Activated T-cell treated with anti-CD3 and anti-CD28 coated beads, Interleukin-2, amount 50 U/mL, for 4 hours (primary cell): ENCODE measurements around the gene TRIP11. TPM values are rescaled to one million over a fixed set of nuclear protein-coding genes. Genes with fewer than 3 reads are reported as not detected.

Experiments used
- ATAC-seq, 2 donors: fragments of 200-7000 bp; cut with Tn5 transposase; one replicate each; pipeline ENCODE4 v1.10.0; 2021
- DNase-seq: peaks from one replicate; pipeline ENCODE4 v3.0.0-alpha.2; 2020
- H3K27me3 Mint-ChIP-seq: one replicate; pipeline ENCODE4 v1.8.0; 2021; ENCODE audit warnings: low read depth, mixed read lengths
- H3K36me3 Mint-ChIP-seq: one replicate; pipeline ENCODE4 v1.8.0; 2022; ENCODE audit warnings: mixed read lengths; ENCODE audit not compliant: insufficient read depth
- H3K4me1 Mint-ChIP-seq: one replicate; pipeline ENCODE4 v1.8.0; 2021; ENCODE audit warnings: low read depth, mixed read lengths
- H3K4me3 Mint-ChIP-seq: one replicate; pipeline ENCODE4 v1.8.0; 2021; ENCODE audit warnings: mild to moderate bottlenecking, moderate library complexity, mixed read lengths
- H3K9me3 Mint-ChIP-seq: one replicate; pipeline ENCODE4 v1.8.0; 2021; ENCODE audit warnings: mixed read lengths
- total RNA-seq, 3 donors: library from RNA; stranded (reverse); gene quantifications; one replicate each; pipeline ENCODE4 v1.2.1, GENCODE V29; 2021

Gene TRIP11
- total RNA-seq, 3 donors from 2014 or later, result 38.5 to 40.3 (median 38.9) TPM

DNA sequence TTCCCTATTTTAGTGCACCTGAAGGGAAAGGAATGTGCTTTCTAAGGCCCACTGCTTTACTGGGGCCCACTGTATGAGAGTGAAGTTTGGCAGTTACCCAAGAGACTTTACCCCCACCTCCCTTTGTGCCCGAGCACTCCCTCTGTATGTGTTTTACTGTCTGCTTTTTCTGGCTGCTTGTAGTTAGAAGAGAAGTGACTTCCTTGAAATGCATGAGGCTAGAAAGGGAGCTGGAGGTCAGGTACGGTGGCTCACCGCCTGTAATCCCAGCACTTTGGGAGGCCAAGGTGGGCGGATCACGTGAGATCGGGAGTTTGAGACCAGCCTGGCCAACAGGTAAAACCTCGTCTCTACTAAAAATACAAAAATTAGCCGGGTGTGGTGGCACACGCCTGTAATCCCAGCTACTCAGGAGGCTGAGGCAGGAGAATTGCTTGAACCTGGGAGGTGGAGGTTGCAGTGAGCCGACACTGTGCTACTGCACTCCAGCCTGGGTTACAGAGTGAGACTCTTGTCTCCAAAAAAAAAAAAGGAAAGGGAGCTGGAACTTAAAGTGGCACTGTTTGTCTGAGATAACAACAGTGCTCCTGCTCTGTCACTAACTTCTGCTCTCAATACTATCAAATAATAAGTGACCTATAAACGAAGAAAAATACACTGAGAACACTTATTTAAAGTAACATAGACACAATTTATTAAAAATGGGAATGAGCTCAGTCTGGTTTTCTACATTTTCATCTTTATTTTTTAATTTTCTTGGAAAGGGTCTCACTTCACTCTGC, 5.8 kb downstream of the TRIP11 start:
- Mint-ChIP-seq H3K4me1 (peaks cover 43% of the 10 kb centered on the region), H3K4me3 (no peak overlapping the region), H3K36me3 (peaks cover 7% of the 10 kb centered on the region), H3K9me3 (no peaks in the 10 kb centered on the region), H3K27me3 (no peaks in the 10 kb centered on the region)
- no peak for DNase-seq
- no peak for ATAC-seq

DNA sequence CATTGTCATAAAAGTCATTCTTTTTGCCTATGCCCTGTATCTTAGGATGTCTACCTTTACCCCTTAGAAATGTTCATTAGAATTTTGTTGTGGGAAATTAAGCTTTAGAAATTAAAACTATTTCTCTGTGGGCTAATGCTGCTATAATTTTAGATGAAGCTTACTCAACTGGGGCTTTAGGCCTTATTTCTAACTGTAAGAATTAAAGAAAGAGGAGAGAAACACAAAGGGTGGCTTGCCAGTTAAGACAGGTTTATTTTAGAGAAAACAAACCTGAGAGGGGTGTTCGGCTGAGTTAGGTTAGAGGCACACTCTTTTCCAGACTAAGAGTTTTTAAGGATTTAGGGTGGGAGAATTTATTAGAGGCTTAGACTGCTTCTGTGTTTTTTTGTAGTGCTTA, 6.4 kb downstream of the TRIP11 start:
- ATAC-seq (no peak), DNase-seq (no peak)
- H3K27me3 Mint-ChIP-seq, result no peaks in the 10 kb centered on the region
- peaks cover 8% of the 10 kb centered on the region for H3K36me3 Mint-ChIP-seq
- peaks cover 39% of the 10 kb centered on the region for H3K4me1 Mint-ChIP-seq
- no peak overlapping the region for H3K4me3 Mint-ChIP-seq
- no peaks in the 10 kb centered on the region for H3K9me3 Mint-ChIP-seq

DNA sequence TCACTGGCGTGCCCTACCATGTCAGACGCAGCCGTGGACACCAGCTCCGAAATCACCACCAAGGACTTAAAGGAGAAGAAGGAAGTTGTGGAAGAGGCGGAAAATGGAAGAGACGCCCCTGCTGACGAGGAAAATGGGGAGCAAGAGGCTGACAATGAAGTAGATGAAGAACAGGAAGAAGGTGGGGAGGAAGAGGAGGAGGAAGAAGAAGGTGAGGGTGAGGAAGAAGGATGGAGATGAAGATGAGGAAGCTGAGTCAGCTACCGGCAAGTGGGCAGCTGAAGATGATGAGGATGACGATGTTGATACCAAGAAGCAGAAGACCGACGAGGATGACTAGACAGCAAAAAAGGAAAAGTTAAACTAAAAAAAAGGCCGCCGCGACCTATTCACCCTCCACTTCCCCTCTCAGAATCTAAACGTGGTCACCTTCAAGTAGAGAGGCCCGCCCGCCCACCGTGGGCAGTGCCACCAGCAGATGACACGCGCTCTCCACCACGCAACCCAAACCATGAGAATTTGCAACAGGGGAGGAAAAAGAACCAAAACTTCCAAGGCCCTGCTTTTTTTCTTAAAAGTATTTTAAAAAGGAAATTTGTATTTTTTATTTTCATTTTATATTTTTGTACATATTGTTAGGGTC, 13.2 kb downstream of the TRIP11 start:
- DNase-seq, result no peak
- ATAC-seq, result no peak
- peaks cover 11% of the 10 kb centered on the region for H3K4me1 Mint-ChIP-seq
- no peak overlapping the region for H3K4me3 Mint-ChIP-seq
- H3K27me3 Mint-ChIP-seq, result no peaks in the 10 kb centered on the region
- H3K36me3 Mint-ChIP-seq, result peaks cover 19% of the 10 kb centered on the region
- H3K9me3 Mint-ChIP-seq, result no peaks in the 10 kb centered on the region

DNA sequence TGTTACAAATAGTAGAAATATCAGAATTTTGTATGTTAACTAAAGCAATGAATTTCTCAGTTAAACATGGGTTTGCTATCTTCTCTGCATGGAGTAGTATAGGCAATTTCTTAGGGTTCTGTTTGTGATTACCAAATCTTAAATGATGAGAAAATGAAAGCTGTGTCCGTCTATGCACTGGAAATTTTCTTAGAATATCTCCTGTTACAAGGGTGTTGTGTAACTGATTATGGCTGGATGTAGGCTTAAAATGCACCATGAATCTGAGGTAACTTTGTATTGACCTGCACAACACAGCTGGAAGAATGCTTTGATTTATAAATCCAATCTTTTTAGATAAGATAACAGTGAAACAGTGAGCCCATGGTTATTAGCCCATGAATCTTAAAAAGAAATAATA, 17.8 kb downstream of the TRIP11 start:
- no peaks in the 10 kb centered on the region for H3K27me3 Mint-ChIP-seq
- H3K9me3 Mint-ChIP-seq, result no peaks in the 10 kb centered on the region
- no peak overlapping the region for H3K4me3 Mint-ChIP-seq
- peaks cover 11% of the 10 kb centered on the region for H3K36me3 Mint-ChIP-seq
- H3K4me1 Mint-ChIP-seq, result peaks cover 9% of the 10 kb centered on the region
- no peak for DNase-seq
- ATAC-seq, result no peak

DNA sequence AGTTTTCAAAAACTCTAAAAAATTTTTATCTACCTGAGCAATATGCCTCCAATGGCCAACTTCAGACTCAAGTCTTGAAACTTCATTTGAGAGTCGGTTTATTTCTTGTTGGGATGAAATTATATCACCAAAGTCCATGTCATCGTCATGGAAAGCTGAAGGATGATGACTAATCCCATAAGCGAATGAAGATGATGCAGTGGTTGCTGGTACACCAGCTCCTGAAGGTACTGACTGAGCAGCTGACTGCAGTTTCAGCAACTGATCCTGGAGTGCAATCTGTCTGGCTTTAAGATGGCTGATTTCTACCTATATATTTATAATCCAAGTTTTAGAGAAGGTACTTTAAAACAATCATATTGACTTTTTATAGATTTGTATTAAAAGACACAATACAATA, 18.3 kb downstream of the TRIP11 start:
- peaks cover 10% of the 10 kb centered on the region for H3K36me3 Mint-ChIP-seq
- ATAC-seq, result no peak
- peaks cover 7% of the 10 kb centered on the region for H3K4me1 Mint-ChIP-seq
- H3K9me3 Mint-ChIP-seq, result no peaks in the 10 kb centered on the region
- no peaks in the 10 kb centered on the region for H3K27me3 Mint-ChIP-seq
- H3K4me3 Mint-ChIP-seq, result no peak overlapping the region
- no peak for DNase-seq

DNA sequence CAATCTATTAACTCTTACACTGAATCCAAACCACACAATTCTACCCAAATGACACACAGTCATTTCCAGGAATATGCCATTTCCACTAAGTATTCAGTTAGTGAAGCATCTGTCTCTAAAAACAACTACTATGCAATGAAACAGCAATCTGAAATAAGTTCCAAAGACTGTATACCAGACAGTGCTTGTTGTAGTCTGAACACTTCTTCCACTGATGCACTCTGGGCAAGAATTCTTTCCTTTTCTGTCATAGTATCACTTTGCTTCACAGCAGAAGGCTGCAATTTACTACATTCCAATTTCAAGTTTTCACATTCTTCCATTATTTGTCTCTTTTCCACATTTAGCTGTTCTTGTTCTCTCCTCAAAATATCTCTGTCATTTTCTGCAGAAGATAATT, 25.8 kb downstream of the TRIP11 start:
- H3K4me1 Mint-ChIP-seq, result peaks cover 9% of the 10 kb centered on the region
- H3K36me3 Mint-ChIP-seq, result peaks cover 35% of the 10 kb centered on the region
- no peaks in the 10 kb centered on the region for H3K27me3 Mint-ChIP-seq

DNA sequence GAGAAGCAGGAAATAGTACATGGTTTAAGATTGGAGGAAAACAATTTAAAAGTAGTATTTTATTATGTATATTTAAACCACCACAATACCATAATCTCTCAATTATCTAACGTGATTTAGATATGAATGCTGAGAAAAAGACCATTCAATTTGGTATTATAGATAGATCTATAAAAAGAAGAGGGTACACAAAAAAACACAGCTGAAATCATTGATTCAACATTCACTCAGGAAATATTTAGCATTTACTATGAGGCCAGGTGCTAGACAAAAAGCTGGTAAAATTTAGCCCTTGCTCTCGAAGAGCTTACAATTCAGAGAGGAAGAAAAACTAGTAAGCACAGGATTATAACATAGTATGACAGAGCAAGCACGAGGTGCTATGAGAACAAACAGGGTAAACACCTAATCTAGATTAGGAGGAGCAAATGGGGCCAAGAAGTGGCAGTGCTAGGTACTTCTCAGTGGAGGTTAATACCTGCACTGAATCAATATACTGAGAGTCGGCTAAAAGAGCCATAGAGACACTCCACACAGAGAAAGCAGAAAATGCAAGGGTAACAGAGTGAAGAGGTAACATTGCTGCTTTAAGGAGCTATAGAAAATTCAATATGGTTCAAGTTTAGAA, 27.6 kb downstream of the TRIP11 start:
- DNase-seq (no peak), ATAC-seq (no peak)
- Mint-ChIP-seq H3K9me3 (no peaks in the 10 kb centered on the region), H3K4me1 (peaks cover 9% of the 10 kb centered on the region), H3K4me3 (no peak overlapping the region), H3K27me3 (no peaks in the 10 kb centered on the region), H3K36me3 (peaks cover 46% of the 10 kb centered on the region)

More for the DNA sequence above, 25.8 kb downstream of the TRIP11 start:
- no peaks in the 10 kb centered on the region for H3K9me3 Mint-ChIP-seq
- ATAC-seq (peak in 1 of 2 donors; percentile 48), DNase-seq (no peak)
- H3K4me3 Mint-ChIP-seq, result no peak overlapping the region

DNA sequence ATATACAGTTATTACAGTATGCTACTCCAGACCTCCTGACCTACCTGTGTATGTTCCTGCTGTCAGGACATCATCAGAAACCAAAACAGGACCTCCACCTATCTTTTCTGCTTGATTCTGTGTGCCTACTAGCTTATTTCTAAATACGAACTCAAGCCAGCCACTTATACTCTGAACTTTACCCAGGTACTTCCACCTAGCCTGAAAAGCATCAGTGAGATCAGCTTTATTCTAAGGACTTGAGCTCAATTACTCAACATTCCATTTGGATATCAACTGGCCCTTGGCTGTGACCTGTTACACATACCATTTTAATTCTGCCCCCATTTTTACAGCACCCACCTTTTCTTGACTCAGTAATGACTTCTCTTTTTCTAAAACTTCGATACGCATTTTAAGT, 29.2 kb downstream of the TRIP11 start:
- DNase-seq (no peak), ATAC-seq (no peak)
- H3K27me3 Mint-ChIP-seq, result no peaks in the 10 kb centered on the region
- H3K4me1 Mint-ChIP-seq, result peaks cover 14% of the 10 kb centered on the region
- H3K9me3 Mint-ChIP-seq, result no peaks in the 10 kb centered on the region
- H3K4me3 Mint-ChIP-seq, result no peak overlapping the region
- peaks cover 45% of the 10 kb centered on the region for H3K36me3 Mint-ChIP-seq

DNA sequence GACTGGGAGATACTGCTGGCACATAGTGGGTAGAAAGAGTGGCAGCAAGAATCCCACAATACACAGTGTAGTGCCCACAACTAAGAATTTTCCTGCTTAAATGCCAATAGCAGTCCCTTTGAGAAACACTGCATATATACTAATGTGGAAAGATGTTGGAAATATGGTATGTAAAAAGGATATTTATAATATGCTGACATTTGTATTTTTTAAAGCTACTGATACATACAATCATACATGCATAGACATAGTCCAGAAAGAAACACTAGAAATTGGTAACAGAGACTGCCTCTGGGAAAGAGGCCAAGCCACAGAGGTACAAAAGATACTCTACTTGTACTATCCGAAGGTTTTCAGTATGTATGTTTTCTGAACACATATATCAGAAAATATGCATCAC, 30.3 kb downstream of the TRIP11 start:
- peaks cover 54% of the 10 kb centered on the region for H3K36me3 Mint-ChIP-seq
- H3K27me3 Mint-ChIP-seq, result no peaks in the 10 kb centered on the region
- DNase-seq (no peak), ATAC-seq (no peak)
- peaks cover 24% of the 10 kb centered on the region for H3K4me1 Mint-ChIP-seq
- no peak overlapping the region for H3K4me3 Mint-ChIP-seq
- H3K9me3 Mint-ChIP-seq, result no peaks in the 10 kb centered on the region

DNA sequence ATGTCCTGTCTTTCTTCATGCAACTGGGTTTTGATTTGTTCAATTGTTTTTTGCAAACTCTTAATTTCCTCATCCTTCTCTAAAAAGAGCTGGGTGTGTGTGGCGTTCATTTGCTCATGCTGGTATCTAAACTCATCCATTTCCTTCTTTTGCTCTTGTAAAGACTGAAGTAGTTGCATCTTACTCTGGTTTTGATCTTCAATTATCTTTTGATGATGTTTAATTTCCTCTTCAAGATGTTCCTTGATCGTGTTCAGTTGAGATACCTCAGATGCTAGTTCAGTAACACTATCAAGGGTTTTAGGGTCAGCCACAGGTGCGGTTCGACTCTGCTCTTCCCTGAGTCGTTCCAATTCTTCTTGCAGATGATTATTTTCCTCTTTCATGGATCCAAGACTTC, 34.8 kb downstream of the TRIP11 start:
- peak overlapping the region; percentile 13 for H3K4me3 Mint-ChIP-seq

DNA sequence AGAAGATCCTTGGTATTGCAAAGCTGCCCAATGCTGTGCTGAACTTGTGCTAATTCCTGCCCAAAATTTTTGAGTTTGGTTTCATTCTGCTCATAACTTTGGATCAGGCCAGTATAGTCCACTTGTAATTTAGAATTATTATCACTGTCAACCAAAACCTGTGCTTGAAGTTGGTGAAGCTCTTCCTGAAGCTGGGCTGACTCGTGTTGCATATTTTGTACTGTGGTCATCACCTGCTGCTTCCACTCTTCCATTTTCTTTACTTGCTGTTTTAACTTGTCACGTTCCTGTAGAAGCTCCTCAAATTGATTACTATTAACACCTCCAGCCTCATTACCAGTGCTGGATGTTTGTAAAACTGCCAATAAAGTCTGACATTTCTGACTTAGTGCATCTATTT, 35.8 kb downstream of the TRIP11 start:
- Mint-ChIP-seq H3K4me1 (peaks cover 49% of the 10 kb centered on the region), H3K4me3 (no peak overlapping the region), H3K27me3 (no peaks in the 10 kb centered on the region), H3K9me3 (no peaks in the 10 kb centered on the region), H3K36me3 (peaks cover 36% of the 10 kb centered on the region)
- ATAC-seq, result no peak
- no peak for DNase-seq

More for the DNA sequence above, 34.8 kb downstream of the TRIP11 start:
- ATAC-seq, result no peak
- no peaks in the 10 kb centered on the region for H3K9me3 Mint-ChIP-seq
- no peaks in the 10 kb centered on the region for H3K27me3 Mint-ChIP-seq
- H3K36me3 Mint-ChIP-seq, result peaks cover 39% of the 10 kb centered on the region
- no peak for DNase-seq
- peaks cover 40% of the 10 kb centered on the region for H3K4me1 Mint-ChIP-seq

DNA sequence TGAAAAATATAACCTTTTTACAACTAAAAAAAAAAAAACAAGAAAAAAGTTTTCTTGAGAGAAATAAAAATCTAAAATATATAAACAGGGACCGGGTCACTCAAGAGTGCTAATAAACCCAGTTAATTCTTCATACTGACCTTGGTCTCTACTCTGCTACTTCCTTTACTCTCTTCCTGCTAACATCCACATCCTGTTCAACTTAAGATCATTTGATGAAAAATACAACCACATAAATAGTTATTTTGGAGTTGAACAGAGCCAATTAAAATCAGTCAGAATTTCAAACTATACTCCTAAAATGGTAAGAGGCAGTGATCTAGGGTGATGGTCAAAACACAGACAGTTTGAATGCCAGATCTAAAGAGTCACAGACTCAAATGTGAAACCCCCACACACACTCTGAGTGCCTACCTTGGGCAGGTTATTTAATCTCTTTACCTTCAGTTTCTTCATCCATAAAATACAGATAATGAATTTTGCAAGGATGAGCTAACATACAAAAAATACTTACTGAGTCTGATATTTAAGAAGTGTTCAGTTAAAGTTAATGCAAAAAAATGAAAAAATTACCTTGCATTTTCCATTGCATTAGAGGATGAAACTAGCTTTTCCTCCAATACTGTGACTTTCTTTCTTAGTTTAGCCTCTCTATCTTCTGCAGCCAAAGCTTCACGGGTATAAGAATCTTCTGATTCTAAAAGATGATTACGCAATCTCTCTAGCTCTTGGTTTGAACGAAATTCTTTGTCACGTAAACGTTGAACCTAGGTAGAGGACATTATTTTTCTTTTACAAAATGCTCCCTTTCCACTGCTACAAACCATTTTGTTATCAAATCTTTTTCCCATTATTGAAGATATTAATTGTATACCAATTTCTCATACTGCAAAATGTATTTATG, 40.9 kb downstream of the TRIP11 start:
- DNase-seq, result no peak
- H3K4me3 Mint-ChIP-seq, result no peak overlapping the region
- peak in 1 of 2 donors; percentile 38 for ATAC-seq
- peaks cover 54% of the 10 kb centered on the region for H3K4me1 Mint-ChIP-seq
- peaks cover 28% of the 10 kb centered on the region for H3K36me3 Mint-ChIP-seq
- no peaks in the 10 kb centered on the region for H3K27me3 Mint-ChIP-seq
- H3K9me3 Mint-ChIP-seq, result no peaks in the 10 kb centered on the region

DNA sequence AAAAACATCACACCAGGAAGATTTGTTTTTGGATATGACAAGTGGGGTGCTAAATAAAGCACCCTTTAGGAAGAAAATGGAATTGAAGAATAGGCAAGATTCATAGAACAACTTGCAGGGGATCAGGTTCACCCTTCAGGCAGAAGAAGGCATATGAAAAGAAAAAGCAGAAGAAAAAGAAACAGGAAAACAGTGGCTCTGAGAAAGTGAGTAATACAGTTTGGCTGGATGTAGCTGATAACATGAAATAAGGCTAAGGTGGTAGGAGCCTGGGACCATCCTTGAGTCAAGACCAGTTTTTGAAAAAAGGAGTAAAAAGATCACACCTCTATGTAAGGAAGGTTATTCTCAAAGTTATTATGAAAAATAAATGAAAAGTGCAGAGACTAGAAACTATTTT, 42.4 kb downstream of the TRIP11 start:
- DNase-seq (no peak), ATAC-seq (peak in 1 of 2 donors; percentile 75)
- no peaks in the 10 kb centered on the region for H3K27me3 Mint-ChIP-seq
- no peaks in the 10 kb centered on the region for H3K9me3 Mint-ChIP-seq
- H3K36me3 Mint-ChIP-seq, result peaks cover 28% of the 10 kb centered on the region
- peaks cover 42% of the 10 kb centered on the region for H3K4me1 Mint-ChIP-seq
- no peak overlapping the region for H3K4me3 Mint-ChIP-seq

DNA sequence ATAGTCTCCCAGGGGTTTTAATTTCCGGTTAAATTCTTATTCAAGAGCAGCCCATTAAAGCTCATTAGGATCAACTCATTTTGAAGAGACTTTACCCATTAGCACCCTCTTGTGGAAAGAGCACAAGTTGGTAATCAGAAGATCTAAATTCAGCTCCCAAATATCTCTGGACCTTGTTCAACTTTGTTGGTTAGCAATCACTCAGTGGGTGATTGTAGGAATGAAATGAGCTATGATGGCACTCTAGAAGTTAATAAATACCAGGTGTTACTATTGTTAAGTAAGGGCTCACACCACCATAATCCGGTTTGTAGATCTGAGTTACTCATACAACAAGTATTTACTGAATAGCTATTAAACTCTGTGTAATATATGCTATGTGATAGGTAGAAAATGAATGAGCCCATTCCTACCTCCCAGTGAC, 42.9 kb downstream of the TRIP11 start:
- peaks cover 42% of the 10 kb centered on the region for H3K4me1 Mint-ChIP-seq
- no peaks in the 10 kb centered on the region for H3K9me3 Mint-ChIP-seq
- no peak for DNase-seq
- H3K36me3 Mint-ChIP-seq, result peaks cover 29% of the 10 kb centered on the region
- H3K27me3 Mint-ChIP-seq, result no peaks in the 10 kb centered on the region
- peak; percentile 52 to 57 for ATAC-seq
- no peak overlapping the region for H3K4me3 Mint-ChIP-seq
